GM18526 (cell line): ENCODE measurements around the gene RAB10.

ENCODE experiments used
- POLR2A ChIP-seq: IDR thresholded peaks from 3 replicates; pipeline ENCODE4 v1.6.1; 2011; ENCODE audit not compliant: insufficient read length; ENCODE audit errors: extremely low read depth

The RAB10 gene

DNA sequence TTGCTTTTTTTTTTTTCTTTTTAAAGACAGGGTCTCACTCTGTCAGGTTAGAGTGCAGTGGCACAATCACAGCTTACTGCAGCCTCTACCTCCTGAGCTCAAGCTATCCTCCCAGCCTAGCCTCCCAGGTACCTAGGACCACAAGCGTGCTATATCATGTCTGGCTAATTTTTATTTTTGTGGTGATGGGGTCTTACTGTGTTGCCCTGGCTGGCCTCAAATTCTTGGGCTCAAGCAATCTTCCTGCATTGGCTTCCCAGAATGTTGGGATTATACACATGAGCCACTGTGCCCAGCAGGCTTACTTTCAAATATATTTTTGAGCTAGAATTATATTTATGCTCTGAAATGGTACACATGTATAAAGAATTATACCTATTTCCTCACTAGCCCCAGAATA is 85.6 kb downstream of the RAB10 start:
- TF ChIP-seq POLR2A, result no peak

DNA sequence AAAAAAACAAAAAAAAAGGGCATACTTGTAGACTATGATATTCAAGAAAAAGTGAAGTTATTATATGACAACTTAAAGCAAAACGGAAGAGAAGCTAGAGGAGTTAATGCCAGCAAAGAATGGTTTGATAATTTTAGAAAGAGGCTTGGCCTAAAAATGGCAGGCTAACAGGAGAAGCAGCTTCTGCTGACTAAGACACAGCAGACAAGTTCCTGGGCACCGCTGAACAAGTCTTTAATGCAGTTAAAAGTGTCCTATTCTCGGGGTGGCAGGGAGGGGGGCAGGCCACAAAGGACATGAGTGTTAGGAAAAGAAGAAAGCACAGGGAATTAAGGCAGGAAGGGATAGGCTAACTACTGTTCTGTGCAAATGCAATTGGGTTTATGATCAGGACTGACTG is 88.7 kb downstream of the RAB10 start:
- no peak for TF ChIP-seq POLR2A

DNA sequence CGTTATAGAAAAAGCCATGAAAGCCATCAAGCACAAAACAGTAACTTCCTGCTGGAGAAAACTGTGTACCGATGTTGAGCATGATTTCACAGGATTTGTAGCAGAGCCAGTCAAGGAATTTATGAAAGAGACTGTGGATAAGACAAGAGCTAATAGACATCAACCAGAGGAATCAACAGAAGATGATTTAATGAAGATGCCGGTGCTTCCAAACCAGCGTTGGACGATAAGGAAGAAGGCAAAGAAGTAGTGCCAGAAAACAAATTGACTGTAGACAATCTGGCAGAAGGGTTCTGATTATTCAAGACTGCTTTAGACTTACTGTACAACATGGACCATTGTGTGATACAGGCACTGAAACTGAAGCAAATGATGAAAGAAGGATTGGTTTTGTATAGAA is 89.5 kb downstream of the RAB10 start:
- TF ChIP-seq POLR2A, result no peak

DNA sequence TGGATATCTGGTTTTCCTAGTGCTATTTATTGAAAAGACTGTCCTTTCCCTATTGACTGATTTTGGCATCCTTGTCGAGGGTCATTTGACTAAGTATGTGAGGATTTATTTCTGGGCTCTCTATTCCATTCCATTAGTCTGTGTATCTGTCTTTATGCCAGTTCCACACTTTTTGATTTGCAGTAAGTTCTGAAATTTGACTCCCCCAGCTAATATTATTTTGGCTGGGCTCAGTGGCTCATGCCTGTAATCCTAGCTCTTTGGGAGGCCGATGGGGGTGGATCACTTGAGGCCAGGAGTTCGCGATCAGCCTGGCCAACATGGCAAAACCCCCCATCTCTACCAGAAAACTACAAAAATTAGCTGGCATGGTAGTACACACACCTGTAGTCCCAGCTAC is 92.2 kb downstream of the RAB10 start:
- TF ChIP-seq POLR2A, result no peak

DNA sequence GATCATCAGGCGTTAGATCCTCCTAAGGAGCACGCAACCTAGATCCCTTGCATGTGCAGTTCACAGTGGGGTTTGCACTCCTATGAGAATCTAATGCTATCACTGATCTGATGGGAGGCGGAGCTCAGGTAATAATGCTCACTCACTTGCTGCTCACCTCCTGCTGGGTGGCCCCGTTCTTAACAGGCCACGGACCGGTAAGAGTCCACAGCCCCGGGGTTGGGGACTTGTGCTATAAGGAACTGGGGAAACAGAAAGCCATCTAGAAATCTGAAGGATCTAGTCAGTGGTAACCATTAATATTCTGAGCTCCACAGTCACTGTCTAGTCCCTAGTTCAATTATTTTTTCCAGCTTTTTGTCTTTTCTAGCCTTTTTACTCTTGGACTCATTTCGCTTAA is 94.3 kb downstream of the RAB10 start:
- no peak for TF ChIP-seq POLR2A

DNA sequence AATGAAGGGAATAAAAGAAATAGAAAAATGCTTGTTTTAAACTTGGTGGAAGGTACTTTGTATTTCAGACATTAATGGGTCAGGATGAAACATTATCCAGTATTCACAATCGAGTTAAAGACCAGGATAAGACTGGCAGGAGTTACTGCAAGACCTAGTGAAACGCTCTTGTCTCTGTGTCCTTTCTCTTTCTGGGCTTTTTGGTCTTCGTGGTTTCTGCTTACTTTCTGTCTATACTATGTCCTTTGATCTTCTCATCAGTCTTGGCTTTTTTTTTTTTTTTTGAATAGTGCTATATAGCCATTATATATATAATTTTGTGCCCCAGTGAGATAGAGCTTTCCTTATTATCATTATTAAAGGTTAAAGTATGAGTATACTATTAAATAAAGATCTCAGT is 96.9 kb downstream of the RAB10 start:
- TF ChIP-seq POLR2A, result no peak

DNA sequence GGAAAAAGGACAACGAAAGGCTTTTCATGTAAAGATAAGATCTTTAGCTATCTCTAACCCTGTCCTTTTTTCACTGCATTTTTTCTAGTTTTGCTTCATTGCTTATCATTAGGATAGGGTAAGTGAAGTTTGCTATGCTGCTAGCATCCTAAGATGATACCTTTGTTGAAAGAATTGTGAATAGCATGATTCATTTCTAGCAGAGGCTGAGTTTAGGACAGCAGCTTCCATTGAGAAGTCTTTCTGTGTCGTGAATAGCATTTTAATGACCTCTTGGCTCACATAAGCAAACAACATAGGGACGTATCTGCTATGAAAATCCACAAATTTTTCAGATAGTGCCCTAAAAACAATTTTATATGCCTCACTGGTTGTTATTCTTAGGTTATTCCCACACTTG is 102.6 kb downstream of the RAB10 start:
- TF ChIP-seq POLR2A, result no peak

DNA sequence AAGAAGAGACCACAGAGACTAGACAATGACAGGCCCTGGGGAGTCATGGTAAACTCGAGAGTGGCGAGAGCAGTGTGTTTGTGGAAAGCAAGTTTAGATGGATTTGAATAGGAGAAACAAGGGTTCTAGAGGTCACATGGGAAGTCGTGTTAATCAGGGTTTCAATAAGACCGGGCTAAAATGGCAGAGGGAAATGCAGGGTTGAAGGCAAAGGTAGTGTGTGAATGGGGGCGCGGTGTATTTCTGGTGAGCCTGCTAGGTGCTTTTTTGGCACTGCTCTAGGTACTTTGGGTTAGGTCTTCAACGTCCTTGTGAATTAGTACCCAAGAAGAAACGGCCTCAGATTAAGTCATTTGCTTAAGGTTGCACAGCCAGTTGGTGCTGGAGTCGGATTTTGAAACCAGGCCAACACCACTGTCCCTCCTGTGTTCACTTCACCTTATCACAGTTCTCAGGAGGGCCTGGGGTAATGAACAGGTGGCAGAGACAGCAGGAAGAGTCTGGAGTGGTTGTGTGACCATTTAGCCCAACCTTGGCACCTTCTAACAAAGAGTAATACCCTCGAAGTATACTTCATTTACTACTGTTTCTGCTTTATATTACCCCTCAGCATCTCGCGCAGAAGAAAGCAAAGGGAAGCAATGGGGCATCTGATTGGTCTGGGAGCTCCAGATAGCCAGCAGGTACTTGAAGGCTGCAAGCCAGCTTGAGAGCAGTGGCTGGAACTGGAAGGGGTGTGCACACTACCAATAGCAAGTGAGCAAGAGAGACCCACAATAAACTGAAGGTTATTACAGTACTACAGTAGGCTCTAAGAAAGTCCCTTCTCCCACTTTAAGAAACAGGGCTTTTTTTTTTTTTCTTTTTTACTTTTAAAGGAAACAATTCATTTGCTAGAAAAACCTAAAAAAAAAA is 105.6 kb downstream of the RAB10 start:
- TF ChIP-seq POLR2A, result no peak

DNA sequence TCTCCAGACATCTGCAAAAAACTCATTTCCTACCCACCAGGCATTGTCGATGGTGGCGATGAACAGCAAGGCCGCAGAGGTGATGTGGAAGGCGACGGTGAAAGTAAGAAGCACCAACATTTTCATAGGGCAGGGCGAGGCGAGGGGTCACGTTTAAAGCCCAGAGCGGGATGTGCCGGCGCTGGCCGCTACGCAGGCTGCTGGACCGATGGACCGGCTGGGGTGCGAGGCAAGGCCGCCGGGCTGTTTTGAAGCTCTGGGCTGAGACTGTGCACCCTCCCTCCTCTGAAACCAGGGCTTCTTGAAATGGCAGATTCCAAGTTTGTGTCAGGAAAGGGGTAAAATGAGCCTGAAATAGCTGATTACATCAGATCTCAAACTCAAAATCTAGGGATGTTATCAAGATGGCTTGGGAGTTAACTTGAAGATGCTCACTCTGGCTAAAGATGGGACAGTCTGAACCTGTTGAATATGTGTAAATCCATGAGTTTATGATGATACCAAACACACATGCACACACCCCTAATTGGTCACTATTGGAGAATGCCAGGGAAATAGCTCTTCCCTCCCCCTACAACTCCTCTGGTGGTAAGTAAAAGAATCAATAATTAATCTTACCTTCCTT is 107.4 kb downstream of the RAB10 start:
- TF ChIP-seq POLR2A, result no peak

DNA sequence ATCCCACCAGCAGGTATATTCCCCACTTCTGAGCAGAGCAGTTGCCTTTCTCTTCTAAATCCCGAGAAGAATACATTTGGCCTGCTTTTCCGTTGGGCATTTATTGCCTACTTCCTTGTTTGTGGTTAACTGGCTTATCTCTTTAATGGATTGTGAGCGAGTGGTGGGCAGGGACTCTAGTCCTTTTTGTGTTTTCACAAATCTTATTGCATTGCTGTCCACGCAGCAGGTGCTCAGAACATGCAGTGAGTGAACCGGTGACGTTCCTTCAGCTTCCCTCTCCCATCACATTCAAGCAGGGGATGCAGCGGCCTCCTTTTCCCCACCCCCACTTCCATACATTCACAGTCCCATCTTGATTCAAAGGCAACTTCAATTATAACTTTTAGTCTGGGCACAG is 110.1 kb downstream of the RAB10 start:
- TF ChIP-seq POLR2A, result no peak

DNA sequence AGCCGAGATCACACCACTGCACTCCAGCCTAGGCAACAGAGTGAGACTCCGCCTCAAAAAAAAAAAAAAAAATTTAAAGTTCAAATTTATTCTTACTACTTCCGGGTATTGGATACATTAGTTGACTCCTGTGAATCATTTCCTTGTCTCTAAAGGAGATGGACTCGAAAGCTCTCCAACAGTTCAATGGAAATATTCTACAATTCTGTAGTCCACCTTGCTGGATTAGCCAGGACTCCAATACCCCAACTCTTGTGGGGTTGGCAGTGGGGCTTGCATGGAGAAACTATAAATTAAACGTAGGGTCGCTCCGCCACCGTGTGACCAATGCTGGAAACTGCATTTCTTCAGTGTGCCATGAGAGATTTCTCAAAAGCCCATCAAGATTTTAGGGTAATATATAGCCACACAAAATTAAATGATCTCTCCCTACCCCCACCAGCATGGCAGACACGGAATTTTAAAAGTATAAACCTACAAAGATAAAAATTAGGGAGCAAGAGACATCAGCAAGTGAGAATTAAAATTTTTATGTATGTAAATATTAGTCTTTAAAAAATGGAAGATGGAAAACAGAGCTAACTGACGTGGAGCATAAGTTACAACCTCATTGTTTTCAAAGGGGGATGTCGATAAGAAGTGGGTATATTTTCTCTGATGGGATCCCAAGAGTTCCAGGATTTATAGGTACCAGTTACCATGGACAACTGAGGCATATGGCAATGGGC is 111.2 kb downstream of the RAB10 start:
- no peak for TF ChIP-seq POLR2A

DNA sequence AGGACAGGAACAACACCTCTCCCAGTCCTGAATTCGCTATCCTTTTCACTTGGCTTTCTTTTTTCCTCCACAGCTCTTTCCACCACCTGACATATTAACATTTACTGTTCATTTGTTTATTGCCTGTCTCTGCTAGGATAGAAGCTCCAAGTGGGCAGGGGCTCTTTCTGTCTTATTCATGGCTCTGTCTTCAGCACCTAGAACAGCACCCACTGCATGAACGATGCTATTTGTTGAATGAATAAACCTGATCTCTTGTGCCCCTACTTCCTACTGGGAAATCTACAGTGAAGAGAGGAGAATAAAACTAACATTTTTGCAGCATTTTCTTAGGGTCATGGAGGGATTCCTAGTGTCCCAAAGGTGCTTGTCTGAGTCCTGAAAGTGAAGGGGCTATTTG is 114.6 kb downstream of the RAB10 start:
- TF ChIP-seq POLR2A, result no peak

DNA sequence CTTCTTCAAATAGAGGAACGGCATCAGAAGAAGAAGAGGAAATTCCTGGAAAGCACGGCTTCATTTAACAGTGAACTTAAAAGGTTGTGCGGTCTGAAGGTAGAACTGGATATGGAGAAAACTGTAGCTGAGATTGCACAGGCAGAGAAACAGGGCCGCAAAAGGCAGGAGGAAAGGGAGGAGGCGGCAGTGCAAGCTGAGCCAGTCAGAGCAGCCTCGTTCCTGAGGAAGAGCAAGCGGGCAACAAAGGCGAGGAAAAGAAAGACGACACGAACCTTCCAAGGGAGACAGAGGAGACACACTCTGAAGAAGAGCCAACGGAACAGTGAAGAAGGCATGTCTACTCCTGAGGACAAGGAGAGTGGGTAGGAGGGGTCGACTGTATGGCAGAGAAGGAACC is 116.4 kb downstream of the RAB10 start:
- TF ChIP-seq POLR2A, result no peak

DNA sequence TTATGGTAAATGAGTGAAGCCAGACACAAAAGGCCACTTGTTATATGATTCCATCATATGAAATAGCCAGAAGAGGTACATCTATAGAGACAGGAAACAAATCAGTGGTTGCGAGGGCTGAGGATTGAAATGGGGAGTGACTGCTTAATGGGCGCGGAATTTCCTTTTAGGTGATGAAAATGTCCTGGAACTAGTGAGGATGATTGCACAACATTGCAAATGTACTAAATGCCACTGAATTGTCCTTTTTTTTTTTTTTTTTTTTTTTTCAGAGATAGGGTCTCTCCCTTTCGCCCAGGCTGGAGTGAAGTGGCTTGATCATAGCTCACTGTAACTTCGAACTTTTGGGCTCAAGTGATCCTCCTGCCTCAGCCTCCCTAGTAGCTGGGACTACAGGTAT is 123.7 kb downstream of the RAB10 start:
- no peak for TF ChIP-seq POLR2A

DNA sequence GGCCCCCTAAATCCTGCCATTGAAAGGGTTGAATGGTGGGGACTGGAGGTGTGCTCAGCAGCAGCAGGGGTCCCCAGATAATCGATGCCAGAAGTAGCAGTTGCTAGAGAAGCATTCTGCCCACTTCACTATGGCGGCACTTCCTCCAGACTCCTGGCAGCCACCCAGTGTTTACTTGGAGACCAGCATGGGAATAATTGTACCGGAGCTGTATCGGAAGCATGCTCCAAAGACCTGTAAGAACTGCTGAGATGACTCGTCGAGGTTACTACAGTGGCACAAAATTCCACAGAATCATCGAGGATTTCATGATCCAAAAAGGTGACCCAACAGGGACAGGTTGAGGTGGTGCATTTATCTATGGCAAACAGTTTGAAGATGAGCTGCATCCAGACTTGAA is 128.0 kb downstream of the RAB10 start:
- no peak for TF ChIP-seq POLR2A

DNA sequence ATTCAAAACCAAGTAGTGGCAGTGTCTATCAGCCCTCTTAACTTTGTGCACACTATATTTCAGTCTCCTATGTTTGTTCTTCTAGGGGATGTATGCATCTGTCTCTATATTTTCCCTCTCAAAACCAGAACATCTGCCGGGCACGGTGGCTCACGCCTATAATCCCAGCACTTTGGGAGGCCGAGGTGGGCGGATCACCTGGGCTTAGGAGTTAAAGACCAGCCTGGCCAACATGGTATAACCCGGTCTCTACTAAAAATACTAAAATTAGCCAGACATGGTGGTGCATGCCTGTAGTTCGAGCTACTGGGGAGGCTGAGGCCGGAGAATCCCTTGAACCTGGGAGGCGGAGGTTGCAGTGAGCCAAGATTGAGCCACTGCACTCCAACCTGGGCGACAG is 129.1 kb downstream of the RAB10 start:
- TF ChIP-seq POLR2A, result no peak
